Measurements from ENCODE around the gene KLHDC7A.
A peak's percentile ranks its signal among the peaks of the same experiment; 100 is the strongest.

The KLHDC7A gene

GRCh38 chr1:18473195-18473815, 7.4 kb upstream of the KLHDC7A start:
- no peak for DNase-seq

- peak; percentile 89 to 93 for DNase-seq
Measured at GRCh38 chr1:18474559-18475175, 6.1 kb upstream of the KLHDC7A start.

GRCh38 chr1:18475234-18475905, 5.4 kb upstream of the KLHDC7A start:
- DNase-seq: peak; percentile 72 to 76

GRCh38 chr1:18479454-18479853, 1.3 kb upstream of the KLHDC7A start:
- DNase-seq: no peak

GRCh38 chr1:18481190-18481920, 625 bp downstream of the KLHDC7A start:
- DNase-seq: peak; percentile 56 to 81

- DNase-seq: peak in 1 of 2 experiments; percentile 69
Measured at GRCh38 chr1:18481921-18482701, 1.4 kb downstream of the KLHDC7A start.

GRCh38 chr1:18482721-18483425, 2.1 kb downstream of the KLHDC7A start:
- peak in 1 of 2 experiments; percentile 67 for DNase-seq

- DNase-seq: no peak
Measured at GRCh38 chr1:18484276-18484675, 3.5 kb downstream of the KLHDC7A start.

- DNase-seq: no peak
Measured at GRCh38 chr1:18484721-18485120, 4.0 kb downstream of the KLHDC7A start.

GRCh38 chr1:18485227-18485626, 4.5 kb downstream of the KLHDC7A start:
- DNase-seq: no peak

GRCh38 chr1:18486195-18486594, 5.5 kb downstream of the KLHDC7A start:
- DNase-seq: peak in 1 of 2 experiments; percentile 72

- no peak for DNase-seq
Measured at GRCh38 chr1:18489417-18490143, 8.8 kb downstream of the KLHDC7A start.

GRCh38 chr1:18491168-18491567, 10.4 kb downstream of the KLHDC7A start:
- DNase-seq: no peak

GRCh38 chr1:18494304-18494703, 13.6 kb downstream of the KLHDC7A start:
- no peak for DNase-seq

- DNase-seq: no peak
Measured at GRCh38 chr1:18495635-18496034, 14.9 kb downstream of the KLHDC7A start.

- DNase-seq: no peak
Measured at GRCh38 chr1:18496056-18496455, 15.3 kb downstream of the KLHDC7A start.

- no peak for DNase-seq
Measured at GRCh38 chr1:18496497-18497235, 15.9 kb downstream of the KLHDC7A start.

GRCh38 chr1:18501833-18502232, 21.1 kb downstream of the KLHDC7A start:
- no peak for DNase-seq

- no peak for DNase-seq
Measured at GRCh38 chr1:18504609-18505008, 23.9 kb downstream of the KLHDC7A start.

- DNase-seq: no peak
Measured at GRCh38 chr1:18505666-18506065, 24.9 kb downstream of the KLHDC7A start.

GRCh38 chr1:18508084-18508483, 27.4 kb downstream of the KLHDC7A start:
- DNase-seq: no peak

All from NCI-H526 (cell line).